ENCODE data around the gene VAC14.

VAC14 gene

GRCh38 chr16:70687671-70688245 lies 113.2 kb downstream of the VAC14 start:
- Mint-ChIP-seq H3K36me3 (ENCODE audit: low read depth) (no peaks in the 10 kb centered on the region), H3K4me1 (peaks cover 48% of the 10 kb centered on the region), H3K9me3 (no peaks in the 10 kb centered on the region), H3K27ac (peak overlapping the region; percentile 86), H3K4me3 (peak overlapping the region; percentile 77), H3K27me3 (ENCODE audit: low read depth, poor library complexity) (peaks cover 8% of the 10 kb centered on the region)
- no peak for TF ChIP-seq CTCF (IDR thresholded peaks at IDR 0.05)
- no peak for DNase-seq

- peaks cover 52% of the 10 kb centered on the region for H3K4me1 Mint-ChIP-seq
- no peaks in the 10 kb centered on the region for H3K9me3 Mint-ChIP-seq
- peak overlapping the region; percentile 86 for H3K27ac Mint-ChIP-seq
- no peak for TF ChIP-seq CTCF (IDR thresholded peaks at IDR 0.05)
- H3K36me3 Mint-ChIP-seq (ENCODE audit: low read depth) = no peaks in the 10 kb centered on the region
- peak overlapping the region; percentile 77 for H3K4me3 Mint-ChIP-seq
- H3K27me3 Mint-ChIP-seq (ENCODE audit: low read depth, poor library complexity) = peaks cover 8% of the 10 kb centered on the region
- DNase-seq = no peak
Observed at GRCh38 chr16:70687102-70687511, 113.9 kb downstream of the VAC14 start.

GRCh38 chr16:70686376-70687101 lies 114.4 kb downstream of the VAC14 start:
- TF ChIP-seq CTCF (IDR thresholded peaks at IDR 0.05) = no peak
- no peak for DNase-seq
- H3K27ac Mint-ChIP-seq = peak overlapping the region; percentile 71
- H3K4me1 Mint-ChIP-seq = peaks cover 47% of the 10 kb centered on the region
- H3K9me3 Mint-ChIP-seq = no peaks in the 10 kb centered on the region
- no peaks in the 10 kb centered on the region for H3K36me3 Mint-ChIP-seq (ENCODE audit: low read depth)
- H3K27me3 Mint-ChIP-seq (ENCODE audit: low read depth, poor library complexity) = peaks cover 8% of the 10 kb centered on the region
- peak overlapping the region; percentile 77 for H3K4me3 Mint-ChIP-seq

GRCh38 chr16:70685938-70686375 lies 115.0 kb downstream of the VAC14 start, which contains the start of gene MTSS2:
Gene MTSS2, minus strand, starts transcription at chr16:70686053. Its CDS starts 262 bp downstream, at chr16:70685791.
- peak; percentile 95 for DNase-seq
- H3K27ac Mint-ChIP-seq = peak within 1 kb of the TSS; percentile 71
- TF ChIP-seq CTCF (IDR thresholded peaks at IDR 0.05) = no peak
- peaks cover 8% of the 10 kb centered on the region for H3K27me3 Mint-ChIP-seq (ENCODE audit: low read depth, poor library complexity)
- no peaks in the 10 kb centered on the region for H3K9me3 Mint-ChIP-seq
- H3K4me3 Mint-ChIP-seq = peak within 1 kb of the TSS; percentile 84
- peaks cover 44% of the 10 kb centered on the region for H3K4me1 Mint-ChIP-seq
- no peaks in the 10 kb centered on the region for H3K36me3 Mint-ChIP-seq (ENCODE audit: low read depth)

GRCh38 chr16:70685061-70685937 lies 115.7 kb downstream of the VAC14 start:
- Mint-ChIP-seq H3K36me3 (ENCODE audit: low read depth) (no peaks in the 10 kb centered on the region), H3K9me3 (no peaks in the 10 kb centered on the region), H3K27ac (no peak overlapping the region), H3K4me1 (peaks cover 39% of the 10 kb centered on the region), H3K27me3 (ENCODE audit: low read depth, poor library complexity) (peaks cover 8% of the 10 kb centered on the region), H3K4me3 (peak overlapping the region; percentile 84)
- TF ChIP-seq CTCF (IDR thresholded peaks at IDR 0.05) = no peak
- no peak for DNase-seq

Measured in nephron progenitor cell (in vitro differentiated cells).